Sigmoid colon (tissue), 7 donors: Measurements from ENCODE around the gene SUPT16H. TPM values are rescaled to one million over a fixed set of nuclear protein-coding genes. Genes with fewer than 3 reads are reported as not detected.
A peak's percentile ranks its signal among the peaks of the same experiment; 100 is the strongest.
"Not testable (repeated sequence)": the region's sequence is repeated elsewhere in the genome, so short reads cannot be mapped to it uniquely, and the experiment has no call there.

Experiments used
- DNase-seq: peaks from one replicate; pipeline ENCODE4 v3.0.0-alpha.2; 2019
- H3K27ac ChIP-seq, 4 donors: fragments of 200-600 bp; sonication (generic); one replicate each; pipeline ENCODE4 v1.5.1; 2016 to 2019; ENCODE audit warnings: mild to moderate bottlenecking in 1 of 4
- H3K27me3 ChIP-seq, 3 donors: fragments of 200-600 bp; sonication (generic); one replicate each; pipeline ENCODE4 v1.5.1; 2019; ENCODE audit warnings: mild to moderate bottlenecking in 1 of 3
- H3K36me3 ChIP-seq, 4 donors: fragments of 200-600 bp; sonication (generic); one replicate each; pipeline ENCODE4 v1.5.1; 2016 to 2019
- H3K4me1 ChIP-seq, 4 donors: fragments of 200-600 bp; sonication (generic); one replicate each; pipeline ENCODE4 v1.5.1; 2017 to 2019
- H3K4me3 ChIP-seq, 4 donors: fragments of 200-600 bp; sonication (generic); one replicate each; pipeline ENCODE4 v1.5.1; 2017 to 2019; ENCODE audit warnings: mild to moderate bottlenecking in 2 of 4, moderate library complexity in 1 of 4
- H3K9me3 ChIP-seq, 4 donors: fragments of 200-600 bp in 3 of 4; sonication (generic) in 3 of 4; one replicate each; pipeline versions ENCODE4 v1.5.1 to v1.6.1; 2013 to 2019
- EP300 ChIP-seq, 4 donors: sonication (generic); formaldehyde crosslinking; IDR thresholded peaks; one replicate each; pipeline ENCODE4 v1.6.1; 2017; ENCODE audit warnings: antibody characterized with exemption in 4 of 4
- POLR2A ChIP-seq, 2 donors: fragments of 450-650 bp; IDR thresholded peaks; one replicate each; pipeline ENCODE4 v1.6.1; 2016; ENCODE audit warnings: antibody characterized with exemption in 2 of 2, mild to moderate bottlenecking in 2 of 2, moderate library complexity in 2 of 2
- POLR2AphosphoS5 ChIP-seq, 4 donors: sonication (generic); formaldehyde crosslinking; IDR thresholded peaks; one replicate each; pipeline ENCODE4 v1.6.1; 2017; ENCODE audit warnings: antibody characterized with exemption in 4 of 4
- WGBS, 2 donors: extraction: QIAGEN DNeasy Blood & Tissue Kit; methylation state at CpG; one replicate each; pipeline ENCODE4 v1.1.7; 2013; 5-methylcytosine and 5-hydroxymethylcytosine counted together
- intact Hi-C: fragments of 100-400 bp; cut with DNase I; formaldehyde crosslinking; loops from one replicate; pipeline ENCODE4 v1.15.1; 2023
- polyA plus RNA-seq, 3 donors: library from polyadenylated mRNA; stranded (reverse); fragments of 200-250 nt; gene quantifications; one replicate each; pipeline ENCODE4 v1.2.3, GENCODE V29; 2013
- total RNA-seq, 4 donors: library from RNA; depleted of rRNA; stranded (reverse); fragments of >200 nt; gene quantifications; one replicate each; pipeline ENCODE4 v1.1.0, GENCODE V29; 2016
- TF ChIP-seq, protein P1 (sequence below), 4 experiments: fragments of 450-650 bp in 3 of 4; fragments of 200-600 bp in 1 of 4; IDR thresholded peaks; one replicate each; pipeline ENCODE4 v1.5.1; 2016 to 2019; ENCODE audit warnings: antibody characterized with exemption in 4 of 4, mild to moderate bottlenecking in 3 of 4, moderate library complexity in 2 of 4
- donor health status: healthy with polysubstance abuse.
- donor health status: Bipolar disorder and iron deficiency.
- donor health status: healthy.

Gene SUPT16H
- total and polyA plus RNA-seq, 7 donors: 27.5 to 77.1 (median 63.7) TPM

DNA sequence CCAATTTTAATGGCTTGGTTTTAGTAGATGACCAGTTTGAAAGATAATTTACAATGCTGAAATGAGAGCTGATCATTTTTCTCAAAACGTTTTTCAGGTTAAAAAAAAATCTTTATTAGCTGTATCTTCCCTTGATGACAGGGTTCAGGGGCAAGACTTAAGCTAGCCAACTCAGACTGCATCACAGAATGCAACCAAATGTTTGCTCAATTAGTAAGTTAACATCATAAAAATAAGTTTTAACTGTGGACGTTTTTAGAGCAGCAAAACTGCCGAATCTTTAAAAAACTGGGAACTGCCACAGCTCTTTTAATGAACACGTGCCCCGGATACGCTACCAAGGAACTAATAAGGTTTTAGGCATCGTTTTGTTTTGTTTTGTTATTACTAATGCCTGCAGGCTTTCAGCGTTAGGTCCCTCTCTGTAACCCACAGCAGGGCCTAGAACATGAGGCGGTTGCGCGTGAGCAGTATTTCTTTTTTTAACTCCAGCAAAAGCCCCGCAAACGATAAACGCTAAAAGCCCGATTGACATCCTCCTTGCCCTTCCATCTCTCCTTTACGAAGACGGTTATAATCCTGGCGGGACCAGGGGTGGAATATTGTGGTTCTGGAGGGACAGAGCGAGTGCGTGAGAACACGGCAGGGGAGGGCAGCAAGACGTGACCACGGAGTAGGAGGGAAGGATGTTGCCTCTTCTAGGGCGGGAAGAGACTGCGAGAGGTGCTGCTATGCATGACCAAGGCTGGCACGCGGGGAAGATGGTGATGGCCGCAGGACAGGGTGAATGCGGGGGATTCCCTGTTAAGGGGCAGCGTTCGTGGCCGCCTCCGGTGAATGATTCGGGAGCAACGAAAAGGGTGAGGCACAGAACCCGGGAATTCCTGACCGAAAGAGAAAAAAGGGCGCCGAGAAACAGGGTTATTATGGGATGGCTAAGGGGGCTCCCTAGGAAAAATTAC, 652 bp downstream of the SUPT16H start:
- H3K27me3 ChIP-seq: no peaks in the 10 kb centered on the region
- intact Hi-C loops: loop anchor here (2.0 to 10.0 kb wide), 3 partner anchors 54 to 172 kb away; no protein-coding TSS in a partner anchor
- peaks cover 0 to 30% (median 7%) of the 10 kb centered on the region in 4 donors for H3K36me3 ChIP-seq
- peak overlapping the region; percentile 87 to 95 (median 90) for H3K27ac ChIP-seq
- TF ChIP-seq, protein P1, sequence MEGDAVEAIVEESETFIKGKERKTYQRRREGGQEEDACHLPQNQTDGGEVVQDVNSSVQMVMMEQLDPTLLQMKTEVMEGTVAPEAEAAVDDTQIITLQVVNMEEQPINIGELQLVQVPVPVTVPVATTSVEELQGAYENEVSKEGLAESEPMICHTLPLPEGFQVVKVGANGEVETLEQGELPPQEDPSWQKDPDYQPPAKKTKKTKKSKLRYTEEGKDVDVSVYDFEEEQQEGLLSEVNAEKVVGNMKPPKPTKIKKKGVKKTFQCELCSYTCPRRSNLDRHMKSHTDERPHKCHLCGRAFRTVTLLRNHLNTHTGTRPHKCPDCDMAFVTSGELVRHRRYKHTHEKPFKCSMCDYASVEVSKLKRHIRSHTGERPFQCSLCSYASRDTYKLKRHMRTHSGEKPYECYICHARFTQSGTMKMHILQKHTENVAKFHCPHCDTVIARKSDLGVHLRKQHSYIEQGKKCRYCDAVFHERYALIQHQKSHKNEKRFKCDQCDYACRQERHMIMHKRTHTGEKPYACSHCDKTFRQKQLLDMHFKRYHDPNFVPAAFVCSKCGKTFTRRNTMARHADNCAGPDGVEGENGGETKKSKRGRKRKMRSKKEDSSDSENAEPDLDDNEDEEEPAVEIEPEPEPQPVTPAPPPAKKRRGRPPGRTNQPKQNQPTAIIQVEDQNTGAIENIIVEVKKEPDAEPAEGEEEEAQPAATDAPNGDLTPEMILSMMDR (IDR thresholded peaks at IDR 0.05): no peak
- TF ChIP-seq EP300 (IDR thresholded peaks at IDR 0.05) (no peak), POLR2AphosphoS5 (IDR thresholded peaks at IDR 0.05) (no peak)
- H3K9me3 ChIP-seq: no peaks in the 10 kb centered on the region
- peaks cover 0 to 26% (median 16%) of the 10 kb centered on the region in 4 donors for H3K4me1 ChIP-seq
- peak; percentile 73 for DNase-seq
- H3K4me3 ChIP-seq: peak overlapping the region; percentile 61 to 88 (median 72)
- WGBS, 2 donors: 0 to 1% methylated on average over 39 of the region's 39 CpGs

DNA sequence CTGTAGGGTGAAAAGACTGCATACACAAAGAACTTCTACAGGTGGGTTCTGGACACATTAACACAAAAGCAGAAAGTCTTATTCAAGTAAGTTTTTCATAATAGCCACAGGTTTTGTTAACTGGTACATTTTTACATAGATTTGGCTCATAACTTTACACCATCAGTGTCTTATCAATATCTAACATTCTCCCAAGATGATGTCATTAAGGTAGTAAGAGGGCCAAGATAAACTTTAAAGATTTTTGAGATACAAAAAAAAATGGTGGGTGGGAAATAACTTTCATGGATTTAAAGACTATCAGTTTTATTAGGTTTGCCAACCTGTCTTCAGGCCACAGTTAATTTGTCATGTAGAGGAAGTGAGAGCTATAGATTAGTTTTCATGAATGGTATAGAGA, 1.7 kb downstream of the SUPT16H start:
- H3K4me3 ChIP-seq: no peak overlapping the region
- H3K27ac ChIP-seq: no peak overlapping the region
- H3K27me3 ChIP-seq: no peaks in the 10 kb centered on the region
- H3K36me3 ChIP-seq: peaks cover 0 to 20% (median 5%) of the 10 kb centered on the region in 4 donors
- H3K9me3 ChIP-seq: no peaks in the 10 kb centered on the region
- peaks cover 0 to 26% (median 16%) of the 10 kb centered on the region in 4 donors for H3K4me1 ChIP-seq
- no peak for DNase-seq
- intact Hi-C loops: loop anchor here (2.0 to 10.0 kb wide), 3 partner anchors 55 to 173 kb away; no protein-coding TSS in a partner anchor
- TF ChIP-seq POLR2A (IDR thresholded peaks at IDR 0.05): no peak
- TF ChIP-seq, protein P1 (IDR thresholded peaks at IDR 0.05): no peak
- TF ChIP-seq POLR2AphosphoS5 (IDR thresholded peaks at IDR 0.05): no peak

DNA sequence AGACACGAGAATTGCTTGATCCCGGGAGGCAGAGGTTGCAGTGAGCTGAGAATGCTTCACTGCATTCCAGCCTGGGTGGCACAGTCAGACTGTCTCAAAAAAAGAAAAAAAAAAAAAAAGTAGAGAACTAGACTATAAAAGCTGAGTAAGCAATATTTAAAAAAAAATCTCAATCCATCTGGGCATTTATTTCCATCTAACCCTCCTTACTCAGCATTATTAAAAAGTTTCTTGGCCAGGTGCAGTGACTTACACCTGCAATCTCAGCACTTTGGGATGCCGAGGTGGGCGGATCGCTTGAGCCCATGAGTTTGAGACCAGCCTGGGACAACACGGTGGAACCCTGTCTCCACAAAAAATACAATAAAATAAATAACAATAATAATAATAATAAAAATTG, 4.5 kb downstream of the SUPT16H start:
- H3K9me3 ChIP-seq: no peaks in the 10 kb centered on the region
- H3K27me3 ChIP-seq: no peaks in the 10 kb centered on the region
- no peak overlapping the region for H3K27ac ChIP-seq
- no peak overlapping the region for H3K4me3 ChIP-seq
- intact Hi-C loops: no loop called here
- WGBS, 2 donors: 82 to 90% methylated on average over 6 of the region's 6 CpGs
- peaks cover 0 to 20% (median 14%) of the 10 kb centered on the region in 4 donors for H3K4me1 ChIP-seq
- TF ChIP-seq EP300 (IDR thresholded peaks at IDR 0.05) (no peak), POLR2A (IDR thresholded peaks at IDR 0.05) (no peak), POLR2AphosphoS5 (IDR thresholded peaks at IDR 0.05) (no peak)
- TF ChIP-seq, protein P1 (IDR thresholded peaks at IDR 0.05): no peak
- peaks cover 0 to 8% (median 0%) of the 10 kb centered on the region in 4 donors for H3K36me3 ChIP-seq
- no peak for DNase-seq

DNA sequence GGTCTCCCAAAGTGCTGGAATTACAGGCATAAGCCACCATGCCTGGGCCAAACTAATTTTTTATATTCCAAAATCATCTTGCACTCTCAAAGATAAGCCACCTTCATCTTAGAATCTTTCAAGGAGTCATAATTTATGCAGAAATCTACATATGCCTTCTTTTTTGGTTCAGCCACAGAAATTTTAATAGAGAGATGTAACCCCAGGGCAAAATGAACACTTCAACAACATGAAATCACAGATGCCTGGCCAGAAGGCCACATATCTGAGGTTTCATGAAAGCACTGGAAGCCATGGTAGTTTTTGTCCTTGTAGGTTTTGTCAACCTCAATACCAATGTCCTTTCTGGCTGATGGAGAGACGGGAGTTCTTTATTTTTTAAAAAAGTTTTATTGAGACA, 9.8 kb downstream of the SUPT16H start:
- Histone ChIP-seq H3K36me3 (peaks cover 6 to 48% (median 15%) of the 10 kb centered on the region in 4 donors), H3K9me3 (no peaks in the 10 kb centered on the region), H3K27me3 (no peaks in the 10 kb centered on the region), H3K4me1 (no peaks in the 10 kb centered on the region), H3K4me3 (no peak overlapping the region), H3K27ac (no peak overlapping the region)
- TF ChIP-seq, protein P1 (IDR thresholded peaks at IDR 0.05): no peak
- TF ChIP-seq POLR2A (IDR thresholded peaks at IDR 0.05) (no peak), EP300 (IDR thresholded peaks at IDR 0.05) (no peak)
- intact Hi-C loops: no loop called here
- no peak for DNase-seq
- 94 to 97% methylated on average over 1 of the region's 1 CpG for WGBS, 2 donors

DNA sequence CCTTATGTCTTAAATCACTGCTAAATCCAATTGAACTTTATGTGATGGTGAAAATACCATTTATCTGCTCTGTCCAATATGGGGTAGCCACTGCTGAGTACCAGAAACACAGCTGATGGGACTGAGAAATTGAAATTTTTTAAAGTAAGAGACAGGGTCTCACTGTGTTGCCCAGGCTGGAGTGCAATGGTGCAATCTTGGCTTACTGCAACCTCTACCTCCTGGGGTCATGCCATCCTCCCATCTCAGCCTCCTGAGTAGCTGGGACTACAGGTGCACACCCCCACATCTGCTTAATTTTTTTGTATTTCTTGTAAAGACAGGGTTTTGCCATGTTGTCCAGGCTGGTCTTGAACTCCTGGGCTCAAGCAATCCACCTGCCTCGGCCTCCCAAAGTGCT, 11.0 kb downstream of the SUPT16H start:
- peaks cover 9 to 60% (median 25%) of the 10 kb centered on the region in 4 donors for H3K36me3 ChIP-seq

More for the DNA sequence above, 11.0 kb downstream of the SUPT16H start:
- H3K4me1 ChIP-seq, H3K27ac ChIP-seq, intact Hi-C loops, H3K9me3 ChIP-seq, DNase-seq, H3K27me3 ChIP-seq, H3K4me3 ChIP-seq: not testable (repeated sequence)
- WGBS, 2 donors: 93 to 98% methylated on average over 1 of the region's 1 CpG
